ENCODE data around the gene PCID2.

GRCh38 chr13:113243847-113244246 is 35.4 kb upstream of the PCID2 start:
- TF ChIP-seq, protein P1, sequence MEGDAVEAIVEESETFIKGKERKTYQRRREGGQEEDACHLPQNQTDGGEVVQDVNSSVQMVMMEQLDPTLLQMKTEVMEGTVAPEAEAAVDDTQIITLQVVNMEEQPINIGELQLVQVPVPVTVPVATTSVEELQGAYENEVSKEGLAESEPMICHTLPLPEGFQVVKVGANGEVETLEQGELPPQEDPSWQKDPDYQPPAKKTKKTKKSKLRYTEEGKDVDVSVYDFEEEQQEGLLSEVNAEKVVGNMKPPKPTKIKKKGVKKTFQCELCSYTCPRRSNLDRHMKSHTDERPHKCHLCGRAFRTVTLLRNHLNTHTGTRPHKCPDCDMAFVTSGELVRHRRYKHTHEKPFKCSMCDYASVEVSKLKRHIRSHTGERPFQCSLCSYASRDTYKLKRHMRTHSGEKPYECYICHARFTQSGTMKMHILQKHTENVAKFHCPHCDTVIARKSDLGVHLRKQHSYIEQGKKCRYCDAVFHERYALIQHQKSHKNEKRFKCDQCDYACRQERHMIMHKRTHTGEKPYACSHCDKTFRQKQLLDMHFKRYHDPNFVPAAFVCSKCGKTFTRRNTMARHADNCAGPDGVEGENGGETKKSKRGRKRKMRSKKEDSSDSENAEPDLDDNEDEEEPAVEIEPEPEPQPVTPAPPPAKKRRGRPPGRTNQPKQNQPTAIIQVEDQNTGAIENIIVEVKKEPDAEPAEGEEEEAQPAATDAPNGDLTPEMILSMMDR (IDR thresholded peaks at IDR 0.05): no peak
- TF ChIP-seq EZH2 (IDR thresholded peaks at IDR 0.05) (no peak), EZH2phosphoT487 (IDR thresholded peaks at IDR 0.05) (no peak)
